IPS-15b (cell line): ENCODE results near the gene ASCC3.
A peak's percentile ranks its signal among the peaks of the same experiment; 100 is the strongest.

Source experiments
- H3K27me3 ChIP-seq: one replicate; pipeline ENCODE4 v1.6.1; 2013; ENCODE audit warnings: low read length; ENCODE audit not compliant: control insufficient read depth, insufficient read depth
- H3K36me3 ChIP-seq: one replicate; pipeline ENCODE4 v1.6.1; 2013; ENCODE audit warnings: low read length; ENCODE audit not compliant: control insufficient read depth, insufficient read depth
- H3K4me1 ChIP-seq: one replicate; pipeline ENCODE4 v1.6.1; 2013; ENCODE audit warnings: mild to moderate bottlenecking, low read length; ENCODE audit not compliant: control insufficient read depth, insufficient read depth
- H3K4me3 ChIP-seq: one replicate; pipeline ENCODE4 v1.5.1; 2013; ENCODE audit warnings: low read depth, low read length
- H3K9ac ChIP-seq: one replicate; pipeline ENCODE4 v1.6.1; 2013; ENCODE audit warnings: low read depth, mild to moderate bottlenecking, low read length
- H3K9me3 ChIP-seq: one replicate; pipeline ENCODE4 v1.6.1; 2013; ENCODE audit warnings: mild to moderate bottlenecking, low read length; ENCODE audit not compliant: control insufficient read depth, insufficient read depth

Gene ASCC3, protein sequence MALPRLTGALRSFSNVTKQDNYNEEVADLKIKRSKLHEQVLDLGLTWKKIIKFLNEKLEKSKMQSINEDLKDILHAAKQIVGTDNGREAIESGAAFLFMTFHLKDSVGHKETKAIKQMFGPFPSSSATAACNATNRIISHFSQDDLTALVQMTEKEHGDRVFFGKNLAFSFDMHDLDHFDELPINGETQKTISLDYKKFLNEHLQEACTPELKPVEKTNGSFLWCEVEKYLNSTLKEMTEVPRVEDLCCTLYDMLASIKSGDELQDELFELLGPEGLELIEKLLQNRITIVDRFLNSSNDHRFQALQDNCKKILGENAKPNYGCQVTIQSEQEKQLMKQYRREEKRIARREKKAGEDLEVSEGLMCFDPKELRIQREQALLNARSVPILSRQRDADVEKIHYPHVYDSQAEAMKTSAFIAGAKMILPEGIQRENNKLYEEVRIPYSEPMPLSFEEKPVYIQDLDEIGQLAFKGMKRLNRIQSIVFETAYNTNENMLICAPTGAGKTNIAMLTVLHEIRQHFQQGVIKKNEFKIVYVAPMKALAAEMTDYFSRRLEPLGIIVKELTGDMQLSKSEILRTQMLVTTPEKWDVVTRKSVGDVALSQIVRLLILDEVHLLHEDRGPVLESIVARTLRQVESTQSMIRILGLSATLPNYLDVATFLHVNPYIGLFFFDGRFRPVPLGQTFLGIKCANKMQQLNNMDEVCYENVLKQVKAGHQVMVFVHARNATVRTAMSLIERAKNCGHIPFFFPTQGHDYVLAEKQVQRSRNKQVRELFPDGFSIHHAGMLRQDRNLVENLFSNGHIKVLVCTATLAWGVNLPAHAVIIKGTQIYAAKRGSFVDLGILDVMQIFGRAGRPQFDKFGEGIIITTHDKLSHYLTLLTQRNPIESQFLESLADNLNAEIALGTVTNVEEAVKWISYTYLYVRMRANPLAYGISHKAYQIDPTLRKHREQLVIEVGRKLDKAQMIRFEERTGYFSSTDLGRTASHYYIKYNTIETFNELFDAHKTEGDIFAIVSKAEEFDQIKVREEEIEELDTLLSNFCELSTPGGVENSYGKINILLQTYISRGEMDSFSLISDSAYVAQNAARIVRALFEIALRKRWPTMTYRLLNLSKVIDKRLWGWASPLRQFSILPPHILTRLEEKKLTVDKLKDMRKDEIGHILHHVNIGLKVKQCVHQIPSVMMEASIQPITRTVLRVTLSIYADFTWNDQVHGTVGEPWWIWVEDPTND (N-terminal part only)

DNA sequence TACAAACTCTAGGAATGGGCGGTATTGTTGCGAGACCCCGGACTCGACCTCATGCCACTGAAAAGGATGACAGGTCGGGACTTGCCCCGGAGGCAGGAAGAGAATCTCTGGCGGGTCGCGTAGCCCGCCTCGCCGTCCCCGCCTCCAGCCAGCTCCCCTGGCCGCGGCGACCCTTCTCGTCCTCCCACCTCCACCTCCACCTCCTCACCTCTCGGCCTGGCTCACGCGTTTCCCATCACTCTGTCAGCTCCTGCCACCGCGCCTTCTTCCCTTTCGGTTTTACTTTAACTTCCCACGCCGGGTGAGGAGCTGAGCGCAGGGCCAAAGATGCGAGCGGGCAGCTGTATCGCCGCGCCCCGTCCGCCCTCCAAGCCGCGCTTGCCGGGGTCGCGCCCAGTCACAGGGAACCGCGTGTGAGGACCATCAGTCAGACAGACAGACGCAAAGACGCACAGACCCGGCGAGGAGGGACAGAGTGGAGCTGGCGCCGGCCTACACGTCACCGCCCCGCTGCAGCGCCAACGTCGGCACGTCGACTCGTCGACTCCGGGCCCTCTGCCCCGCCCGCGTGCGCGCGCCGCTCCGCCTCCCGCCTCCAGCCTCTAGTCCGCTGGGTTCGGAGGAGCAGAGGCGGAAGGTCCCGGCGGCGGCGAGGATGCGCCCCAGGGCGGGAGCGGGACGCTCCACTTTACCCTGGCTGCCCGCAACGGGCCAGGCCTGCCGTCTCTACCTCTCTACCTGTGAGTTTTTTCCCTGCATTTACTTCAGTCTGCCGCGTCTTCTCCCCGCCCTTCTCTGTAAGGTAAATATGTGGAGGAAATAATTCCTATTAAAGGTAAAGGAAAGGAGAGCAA lies at the start of gene ASCC3:
TSS of gene ASCC3 (minus strand) at position 477 of the 854 bp plus-strand sequence. CDS start 13,332 bp downstream, outside the sequence.
- Histone ChIP-seq H3K9ac (peak within 1 kb of the TSS; percentile 68), H3K27me3 (no peaks in the 10 kb centered on the region), H3K9me3 (no peaks in the 10 kb centered on the region), H3K4me1 (peaks cover 25% of the 10 kb centered on the region), H3K36me3 (no peaks in the 10 kb centered on the region), H3K4me3 (peak within 1 kb of the TSS; percentile 85)

DNA sequence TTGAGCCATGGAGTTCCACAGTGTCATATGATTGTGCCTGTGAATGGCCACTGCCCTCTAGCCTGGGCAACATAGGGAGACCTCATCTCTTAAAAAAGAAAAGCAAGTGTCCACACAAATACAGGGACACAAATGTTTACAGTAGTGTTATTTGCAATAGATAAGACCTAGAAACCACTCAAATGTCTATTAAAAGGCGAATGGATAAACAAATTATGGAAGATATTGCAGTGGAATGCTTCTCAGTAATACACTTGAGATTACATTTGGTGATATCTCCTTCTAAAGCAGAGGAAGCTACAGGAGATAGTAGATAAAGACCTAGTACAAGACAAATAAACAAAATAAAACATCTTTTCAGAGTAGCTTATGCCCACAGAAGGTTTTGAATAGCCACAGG lies 44.6 kb upstream of the ASCC3 start:
- Histone ChIP-seq H3K27me3 (no peaks in the 10 kb centered on the region), H3K9me3 (no peaks in the 10 kb centered on the region), H3K9ac (no peak overlapping the region), H3K4me3 (no peak overlapping the region), H3K4me1 (no peaks in the 10 kb centered on the region), H3K36me3 (no peaks in the 10 kb centered on the region)

DNA sequence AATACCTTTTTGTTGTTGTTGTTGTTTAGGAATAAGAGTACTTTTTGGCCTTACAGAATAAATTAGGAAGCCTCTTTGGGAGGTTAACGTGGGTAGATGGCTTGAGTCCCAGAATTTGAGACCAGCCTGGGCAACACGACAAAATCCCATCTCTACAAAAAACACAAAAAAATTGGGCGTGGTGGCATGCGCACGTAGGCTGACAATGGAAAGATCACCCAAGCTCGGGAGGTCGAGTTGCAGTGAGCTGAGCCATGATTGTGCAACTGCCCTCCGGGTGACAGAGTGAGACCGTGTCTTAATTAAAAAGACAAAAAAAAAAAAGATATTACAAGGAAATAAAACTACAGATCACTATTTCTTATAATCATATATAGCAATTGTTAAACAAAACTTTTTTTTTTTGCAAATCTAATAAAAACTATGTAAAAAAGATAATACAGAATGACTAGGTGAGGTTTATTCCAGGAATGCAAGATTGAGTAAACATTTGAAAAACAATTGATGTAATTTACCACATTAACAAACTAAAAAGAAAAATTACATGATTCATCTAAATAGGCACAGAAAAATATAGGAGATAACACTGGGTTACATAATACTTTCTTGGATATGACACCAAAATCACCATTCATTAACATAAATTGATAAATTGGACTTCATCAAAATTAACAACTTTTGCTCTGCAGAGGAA lies 43.6 kb upstream of the ASCC3 start:
- no peaks in the 10 kb centered on the region for H3K4me1 ChIP-seq
- H3K27me3 ChIP-seq: no peaks in the 10 kb centered on the region
- H3K4me3 ChIP-seq: no peak overlapping the region
- no peaks in the 10 kb centered on the region for H3K9me3 ChIP-seq
- H3K9ac ChIP-seq: no peak overlapping the region
- no peaks in the 10 kb centered on the region for H3K36me3 ChIP-seq

DNA sequence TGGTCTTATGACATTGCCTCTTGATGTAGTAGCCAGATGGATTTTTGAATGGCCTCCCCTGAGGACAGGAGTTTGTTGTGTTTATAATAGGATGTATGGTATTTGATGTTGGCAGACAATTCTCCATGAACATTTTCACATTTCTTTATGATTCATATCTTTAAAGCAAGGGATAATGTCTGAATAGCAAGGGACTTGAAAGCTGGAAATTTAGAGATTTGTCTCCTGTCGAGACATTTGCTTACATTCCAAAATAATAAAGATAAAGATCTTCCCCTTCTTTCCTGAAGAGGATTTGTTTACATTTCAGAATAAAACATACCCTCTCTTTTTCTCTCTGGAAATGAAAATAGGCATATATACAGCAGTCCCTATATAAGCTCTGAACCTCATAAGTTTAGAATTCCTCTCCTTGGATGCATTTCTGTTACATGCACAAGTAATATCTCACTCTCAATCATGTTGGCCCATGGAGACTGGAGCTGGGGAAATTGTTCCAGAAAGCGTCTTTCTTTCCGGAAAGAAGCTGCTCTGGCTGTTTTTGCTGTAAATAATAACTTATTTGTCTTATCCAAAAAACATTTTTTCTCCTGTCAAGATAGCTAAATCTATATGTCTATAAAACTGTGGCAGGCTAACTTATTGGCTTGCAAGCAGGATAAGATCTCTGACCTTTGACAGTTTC lies 42.5 kb upstream of the ASCC3 start:
- H3K9me3 ChIP-seq: no peaks in the 10 kb centered on the region
- no peaks in the 10 kb centered on the region for H3K36me3 ChIP-seq
- H3K4me3 ChIP-seq: no peak overlapping the region
- H3K9ac ChIP-seq: no peak overlapping the region
- H3K4me1 ChIP-seq: no peaks in the 10 kb centered on the region
- no peaks in the 10 kb centered on the region for H3K27me3 ChIP-seq

DNA sequence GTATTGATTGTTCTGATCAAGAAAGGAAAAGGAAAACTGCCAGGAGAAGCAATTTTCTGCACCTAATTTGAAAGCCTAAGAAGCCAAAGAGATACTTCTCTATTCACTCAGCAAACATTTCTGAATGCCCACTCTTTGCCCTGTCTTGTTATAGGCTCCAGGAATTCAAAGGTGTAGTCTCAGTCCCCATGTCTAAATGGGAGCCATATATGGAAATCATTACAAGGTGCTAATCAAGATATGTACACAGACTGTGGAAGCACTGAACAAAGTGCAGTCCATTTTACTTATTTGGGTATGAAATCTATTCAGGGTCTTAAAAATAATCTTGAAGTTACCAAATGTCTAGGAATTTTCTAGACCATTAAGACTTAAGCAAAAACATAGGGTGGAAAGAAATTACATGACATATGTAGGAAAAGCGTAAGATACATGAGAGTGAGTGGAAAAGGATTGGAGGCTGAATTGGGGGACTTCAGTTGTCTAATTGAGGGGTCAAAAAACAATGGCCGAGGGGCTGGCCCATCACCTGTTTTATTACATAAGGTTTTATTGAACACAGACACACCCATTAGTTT lies 39.0 kb upstream of the ASCC3 start:
- H3K27me3 ChIP-seq: no peaks in the 10 kb centered on the region
- no peaks in the 10 kb centered on the region for H3K4me1 ChIP-seq
- no peak overlapping the region for H3K9ac ChIP-seq

DNA sequence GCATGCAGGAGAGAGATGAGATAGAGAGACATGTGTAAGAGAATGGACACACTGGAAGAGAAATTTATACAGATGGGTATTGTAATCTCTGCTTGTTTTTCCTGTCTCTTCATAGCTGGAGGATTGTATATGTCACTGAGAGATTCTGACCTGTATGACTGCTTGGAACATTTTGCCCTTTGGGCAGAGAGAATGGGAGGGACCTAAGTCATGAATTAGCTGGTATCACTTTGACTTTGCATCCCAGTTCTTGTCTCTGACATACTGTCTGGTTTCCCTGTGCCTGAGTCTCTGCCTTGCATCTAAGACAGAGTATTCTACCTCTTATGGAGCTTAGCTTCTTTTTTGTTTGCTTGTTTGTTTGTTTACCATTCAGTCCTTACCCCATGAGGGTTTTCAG lies 37.0 kb upstream of the ASCC3 start:
- Histone ChIP-seq H3K9me3 (no peaks in the 10 kb centered on the region), H3K27me3 (no peaks in the 10 kb centered on the region), H3K4me1 (peaks cover 4% of the 10 kb centered on the region), H3K36me3 (no peaks in the 10 kb centered on the region), H3K9ac (no peak overlapping the region), H3K4me3 (no peak overlapping the region)

More for the DNA sequence above, 39.0 kb upstream of the ASCC3 start:
- Histone ChIP-seq H3K9me3 (no peaks in the 10 kb centered on the region), H3K4me3 (no peak overlapping the region), H3K36me3 (no peaks in the 10 kb centered on the region)

DNA sequence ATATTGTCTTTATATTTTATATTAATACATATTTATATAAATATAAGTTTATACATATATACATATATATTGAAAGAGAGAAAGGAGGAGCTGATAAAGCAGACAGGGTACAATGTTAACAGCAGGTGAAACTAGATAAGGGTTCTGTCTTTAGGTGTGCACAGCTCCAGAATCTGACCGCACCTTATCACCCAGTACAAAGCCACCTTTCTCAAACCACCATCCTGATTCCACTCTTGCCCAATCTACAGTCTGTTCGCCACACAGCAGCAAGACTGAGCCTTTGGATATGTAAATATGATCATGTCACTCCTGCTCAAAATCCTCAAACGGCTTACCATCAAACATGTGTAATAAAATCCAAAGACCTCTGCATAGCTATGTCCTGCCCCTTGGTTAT lies 34.7 kb upstream of the ASCC3 start:
- Histone ChIP-seq H3K36me3 (no peaks in the 10 kb centered on the region), H3K27me3 (no peaks in the 10 kb centered on the region), H3K4me1 (peaks cover 4% of the 10 kb centered on the region), H3K9me3 (no peaks in the 10 kb centered on the region), H3K9ac (no peak overlapping the region), H3K4me3 (no peak overlapping the region)

DNA sequence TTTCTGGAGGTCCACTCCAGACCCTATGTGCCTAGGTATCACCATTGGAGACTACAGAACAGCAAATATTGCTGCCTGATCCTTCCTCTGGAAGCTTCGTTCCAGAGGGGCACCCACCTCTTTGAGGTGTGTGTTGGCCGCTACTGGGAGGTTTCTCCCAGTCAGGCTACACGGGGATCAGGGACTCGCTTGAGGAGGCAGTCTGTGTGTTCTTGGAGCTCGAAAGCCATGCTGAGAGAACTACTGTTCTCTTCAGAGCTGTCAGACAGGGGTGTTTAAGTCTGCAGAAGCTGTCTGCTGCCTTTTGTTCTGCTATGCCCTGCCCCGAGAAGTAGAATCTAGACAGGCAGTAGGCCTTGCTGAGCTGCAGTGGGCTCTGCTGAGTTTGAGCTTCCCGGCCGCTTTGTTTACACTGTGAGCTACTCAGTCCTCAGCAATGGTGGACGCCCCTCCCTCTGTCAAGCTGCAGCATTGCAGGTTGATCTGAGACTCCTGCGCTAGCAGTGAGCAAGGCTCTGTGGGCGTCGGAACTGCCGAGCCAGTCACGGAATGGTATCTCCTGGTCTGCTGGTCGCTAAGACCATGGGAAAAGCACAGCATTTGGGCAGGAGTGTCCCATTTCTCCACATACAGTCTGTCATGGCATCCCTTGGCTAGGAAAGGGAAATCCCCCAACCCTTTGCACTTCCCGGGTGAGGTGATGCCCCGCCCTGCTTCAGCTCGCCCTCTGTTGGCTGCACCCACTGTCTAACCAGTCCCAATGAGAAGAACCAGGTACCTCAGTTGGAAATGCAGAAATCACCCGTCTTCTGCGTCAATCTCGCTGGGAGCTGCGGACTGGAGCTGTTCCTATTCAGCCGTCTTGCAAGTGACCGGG lies 32.5 kb upstream of the ASCC3 start:
- Histone ChIP-seq H3K4me1 (peaks cover 4% of the 10 kb centered on the region), H3K9me3 (no peaks in the 10 kb centered on the region), H3K9ac (peak overlapping the region; percentile 19), H3K27me3 (no peaks in the 10 kb centered on the region), H3K4me3 (peak overlapping the region; percentile 86), H3K36me3 (no peaks in the 10 kb centered on the region)

DNA sequence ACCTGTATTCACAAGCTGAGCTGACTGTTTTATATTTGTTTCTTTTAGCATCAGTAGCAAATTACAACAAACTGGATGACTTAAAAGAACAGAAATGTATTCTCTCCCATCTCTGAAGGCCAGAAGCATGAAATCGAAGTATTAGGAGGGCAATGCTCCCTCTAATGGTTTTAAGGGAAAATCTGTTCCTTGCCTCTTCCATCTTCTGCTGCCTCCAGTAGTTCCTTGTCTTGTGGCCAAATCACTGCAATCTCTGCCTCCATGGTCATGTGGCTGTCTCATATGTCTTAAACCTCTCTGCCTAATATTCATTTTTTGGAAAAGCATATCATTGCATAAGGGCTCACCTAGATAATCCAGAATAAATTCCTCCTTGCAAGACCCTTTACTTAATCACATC lies 25.2 kb upstream of the ASCC3 start:
- H3K4me1 ChIP-seq: peaks cover 3% of the 10 kb centered on the region
- no peaks in the 10 kb centered on the region for H3K36me3 ChIP-seq
- H3K9me3 ChIP-seq: peaks cover 3% of the 10 kb centered on the region
- no peak overlapping the region for H3K9ac ChIP-seq
- H3K27me3 ChIP-seq: no peaks in the 10 kb centered on the region
- H3K4me3 ChIP-seq: no peak overlapping the region
